DND-41 (cell line): ENCODE results near the gene NDUFB4.

Source experiments
- ATAC-seq: fragments of 200-7000 bp; cut with Tn5 transposase; 3 replicates; pipeline ENCODE4 v1.9.1; 2021; ENCODE audit warnings: low read depth; ENCODE audit not compliant: insufficient read depth
- DNase-seq: peaks from one replicate; pipeline ENCODE4 v3.0.0-alpha.2; 2020
- H2AFZ ChIP-seq: 2 replicates; pipeline ENCODE4 v1.6.0; 2012; ENCODE audit warnings: low read depth, low read length
- H3K27ac ChIP-seq: 2 replicates; pipeline ENCODE4 v1.5.1; 2012; ENCODE audit warnings: low read length, inconsistent platforms
- H3K27me3 ChIP-seq: fragments of 200-600 bp; sonication (generic); 2 replicates; pipeline ENCODE4 v1.6.0; 2012; ENCODE audit warnings: low read length, mild to moderate bottlenecking, inconsistent platforms; ENCODE audit not compliant: insufficient read depth, poor library complexity
- H3K36me3 ChIP-seq: 2 replicates; pipeline ENCODE4 v1.5.1; 2012; ENCODE audit warnings: low read length, inconsistent platforms; ENCODE audit not compliant: insufficient read depth
- H3K4me1 ChIP-seq: 2 replicates; pipeline ENCODE4 v1.5.1; 2012; ENCODE audit warnings: mild to moderate bottlenecking, low read length; ENCODE audit not compliant: insufficient read depth
- H3K4me2 ChIP-seq: 2 replicates; pipeline ENCODE4 v1.6.0; 2012; ENCODE audit warnings: mild to moderate bottlenecking, moderate library complexity, low read length, inconsistent platforms; ENCODE audit not compliant: insufficient read depth
- H3K4me3 ChIP-seq, 2 experiments: fragments of 200-600 bp in 1 of 2; shearing (Covaris generic) in 1 of 2; 2 replicates each; pipeline ENCODE4 v1.5.1; 2012 to 2016; ENCODE audit warnings: inconsistent platforms in 2 of 2, low read length in 2 of 2, mild to moderate bottlenecking in 2 of 2, low read depth in 1 of 2, moderate library complexity in 1 of 2
- H3K79me2 ChIP-seq: 2 replicates; pipeline ENCODE4 v1.6.0; 2012; ENCODE audit warnings: low read length, inconsistent platforms; ENCODE audit not compliant: insufficient read depth
- H3K9ac ChIP-seq: 2 replicates; pipeline ENCODE4 v1.6.0; 2012; ENCODE audit warnings: low read depth, mild to moderate bottlenecking, inconsistent platforms, low read length, moderate library complexity
- H3K9me3 ChIP-seq: 2 replicates; pipeline ENCODE4 v1.5.1; 2012; ENCODE audit warnings: low read length, moderate library complexity, mild to moderate bottlenecking, inconsistent platforms; ENCODE audit not compliant: insufficient read depth, severe bottlenecking
- H4K20me1 ChIP-seq: 2 replicates; pipeline ENCODE4 v1.6.0; 2012; ENCODE audit warnings: low read length; ENCODE audit not compliant: insufficient read depth
- EZH2 ChIP-seq: IDR thresholded peaks from 3 replicates; pipeline ENCODE4 v1.6.1; 2012; ENCODE audit warnings: borderline replicate concordance, low read depth, mild to moderate bottlenecking, moderate library complexity, low read length, inconsistent platforms; ENCODE audit not compliant: severe bottlenecking
- TF ChIP-seq, protein P1 (sequence below): IDR thresholded peaks from 2 replicates; pipeline ENCODE4 v1.5.1; 2012; ENCODE audit warnings: borderline replicate concordance, low read length, moderate library complexity, mild to moderate bottlenecking; ENCODE audit not compliant: poor library complexity, severe bottlenecking; ENCODE audit errors: extremely low read depth

Gene NDUFB4

GRCh38 chr3:120596116-120596852 is at the start of gene NDUFB4:
Gene NDUFB4 (plus strand): TSS chr3:120596336. CDS start chr3:120596360, 24 bp downstream.
- no peak for TF ChIP-seq EZH2
- TF ChIP-seq, protein P1, sequence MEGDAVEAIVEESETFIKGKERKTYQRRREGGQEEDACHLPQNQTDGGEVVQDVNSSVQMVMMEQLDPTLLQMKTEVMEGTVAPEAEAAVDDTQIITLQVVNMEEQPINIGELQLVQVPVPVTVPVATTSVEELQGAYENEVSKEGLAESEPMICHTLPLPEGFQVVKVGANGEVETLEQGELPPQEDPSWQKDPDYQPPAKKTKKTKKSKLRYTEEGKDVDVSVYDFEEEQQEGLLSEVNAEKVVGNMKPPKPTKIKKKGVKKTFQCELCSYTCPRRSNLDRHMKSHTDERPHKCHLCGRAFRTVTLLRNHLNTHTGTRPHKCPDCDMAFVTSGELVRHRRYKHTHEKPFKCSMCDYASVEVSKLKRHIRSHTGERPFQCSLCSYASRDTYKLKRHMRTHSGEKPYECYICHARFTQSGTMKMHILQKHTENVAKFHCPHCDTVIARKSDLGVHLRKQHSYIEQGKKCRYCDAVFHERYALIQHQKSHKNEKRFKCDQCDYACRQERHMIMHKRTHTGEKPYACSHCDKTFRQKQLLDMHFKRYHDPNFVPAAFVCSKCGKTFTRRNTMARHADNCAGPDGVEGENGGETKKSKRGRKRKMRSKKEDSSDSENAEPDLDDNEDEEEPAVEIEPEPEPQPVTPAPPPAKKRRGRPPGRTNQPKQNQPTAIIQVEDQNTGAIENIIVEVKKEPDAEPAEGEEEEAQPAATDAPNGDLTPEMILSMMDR, result no peak
- ATAC-seq, result peak; percentile 92
- peak within 1 kb of the TSS; percentile 96 for H2AFZ ChIP-seq
- H3K4me1 ChIP-seq, result peaks cover 34% of the 10 kb centered on the region
- peak; percentile 97 for DNase-seq
- H3K9me3 ChIP-seq, result no peaks in the 10 kb centered on the region
- H3K36me3 ChIP-seq, result peaks cover 36% of the 10 kb centered on the region
- H3K9ac ChIP-seq, result peak within 1 kb of the TSS; percentile 73
- peak within 1 kb of the TSS; percentile 90 for H3K4me2 ChIP-seq
- H3K4me3 ChIP-seq, result peak within 1 kb of the TSS; percentile 80 to 86
- H3K27me3 ChIP-seq, result peaks cover 3% of the 10 kb centered on the region
- H4K20me1 ChIP-seq, result peaks cover 22% of the 10 kb centered on the region; the same call in 1 of the 2 replicates
- peaks cover 39% of the 10 kb centered on the region for H3K79me2 ChIP-seq
- H3K27ac ChIP-seq, result peak within 1 kb of the TSS; percentile 92

DNA sequence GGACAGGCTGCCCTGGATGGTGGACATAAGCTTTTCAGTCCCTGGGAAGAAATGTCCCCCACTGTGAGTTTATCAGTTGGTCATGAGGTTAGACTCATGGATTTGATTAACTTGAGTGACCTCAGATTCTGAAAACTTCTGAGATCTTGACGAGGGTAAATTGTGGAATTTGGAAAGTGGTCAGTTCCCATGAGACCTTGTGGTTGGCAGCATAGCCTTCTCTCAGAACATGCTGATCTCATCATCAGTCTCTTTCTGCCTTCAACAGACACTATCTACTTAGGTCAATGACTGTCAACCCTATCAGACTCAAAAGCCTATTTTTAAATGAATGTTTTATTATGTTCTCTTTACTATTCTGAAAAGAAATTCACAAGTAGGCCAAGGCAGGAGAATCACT is 45.6 kb upstream of the NDUFB4 start:
- no peak overlapping the region for H2AFZ ChIP-seq
- ATAC-seq, result no peak
- peaks cover 8% of the 10 kb centered on the region for H3K27me3 ChIP-seq

GRCh38 chr3:120552184-120553172 is 43.7 kb upstream of the NDUFB4 start:
- no peaks in the 10 kb centered on the region for H3K79me2 ChIP-seq
- no peak overlapping the region for H3K27ac ChIP-seq
- TF ChIP-seq EZH2, result no peak
- TF ChIP-seq, protein P1, result no peak
- peaks cover 17% of the 10 kb centered on the region for H3K27me3 ChIP-seq
- H2AFZ ChIP-seq, result no peak overlapping the region
- no peaks in the 10 kb centered on the region for H3K9me3 ChIP-seq
- H4K20me1 ChIP-seq, result no peaks in the 10 kb centered on the region
- no peak for DNase-seq
- no peak; the same call in 2 of the 3 replicates for ATAC-seq
- H3K9ac ChIP-seq, result no peak overlapping the region
- no peak overlapping the region for H3K4me2 ChIP-seq
- H3K4me1 ChIP-seq, result no peaks in the 10 kb centered on the region
- no peaks in the 10 kb centered on the region for H3K36me3 ChIP-seq
- H3K4me3 ChIP-seq, result no peak overlapping the region

More for the DNA sequence above, 45.6 kb upstream of the NDUFB4 start:
- H3K4me1 ChIP-seq, result no peaks in the 10 kb centered on the region
- H3K9me3 ChIP-seq, result no peaks in the 10 kb centered on the region
- no peaks in the 10 kb centered on the region for H3K36me3 ChIP-seq
- no peak overlapping the region for H3K27ac ChIP-seq
- H4K20me1 ChIP-seq, result no peaks in the 10 kb centered on the region
- H3K9ac ChIP-seq, result no peak overlapping the region
- DNase-seq, result no peak
- no peak for TF ChIP-seq EZH2
- TF ChIP-seq, protein P1, result no peak
- H3K4me3 ChIP-seq, result no peak overlapping the region
- no peak overlapping the region for H3K4me2 ChIP-seq
- no peaks in the 10 kb centered on the region for H3K79me2 ChIP-seq
